OCI-LY7 (cell line): Measurements from ENCODE around the gene COQ8B. TPM values are rescaled to one million over a fixed set of nuclear protein-coding genes. Genes with fewer than 3 reads are reported as not detected.

Source experiments
- BruUV-seq: library from RNA; stranded (reverse); fragments of 400-500 nt; replicated peaks from 2 replicates; lab custom pipeline; 2021; lab: Mats Ljungman, UMichigan
- CTCF ChIA-PET: fragments of 300-600 bp; sonication (Branson Sonifier 250); formaldehyde crosslinking; loops from one replicate; lab custom pipeline; 2022; ENCODE audit warnings: antibody characterized with exemption; ENCODE audit not compliant: unreplicated experiment; lab: Charles Lee
- POLR2A ChIA-PET: fragments of 300-600 bp; sonication (Branson Sonifier 250); formaldehyde crosslinking; loops from one replicate; lab custom pipeline; 2022; ENCODE audit warnings: antibody characterized with exemption; lab: Charles Lee
- DNase-seq: peaks from one replicate; pipeline ENCODE4 v3.0.0-alpha.2; 2015; ENCODE audit warnings: low spot score
- H2AFZ ChIP-seq: fragments of 200-600 bp; sonication (generic), shearing (Covaris generic); 2 replicates; pipeline ENCODE4 v1.6.1; 2014; ENCODE audit warnings: mild to moderate bottlenecking, antibody characterized with exemption, low read length, moderate library complexity
- H3K27ac ChIP-seq: fragments of 200-600 bp; sonication (generic); 2 replicates; pipeline ENCODE4 v1.5.1; 2014; ENCODE audit warnings: mixed run types, low read depth, mild to moderate bottlenecking, moderate library complexity, low read length, inconsistent platforms; ENCODE audit not compliant: poor library complexity, severe bottlenecking
- H3K36me3 ChIP-seq: fragments of 200-600 bp; sonication (generic); 2 replicates; pipeline ENCODE4 v1.6.1; 2014; ENCODE audit warnings: mild to moderate bottlenecking, antibody characterized with exemption, low read length, moderate library complexity, mixed read lengths; ENCODE audit not compliant: insufficient read depth
- H3K4me1 ChIP-seq: fragments of 200-600 bp; sonication (generic); 2 replicates; pipeline ENCODE4 v1.5.1; 2014; ENCODE audit warnings: mild to moderate bottlenecking, low read length; ENCODE audit not compliant: insufficient read depth, poor library complexity, severe bottlenecking
- H3K4me2 ChIP-seq: fragments of 200-600 bp; sonication (generic); 2 replicates; pipeline ENCODE4 v1.6.1; 2014; ENCODE audit warnings: mild to moderate bottlenecking, low read length
- H3K4me3 ChIP-seq: fragments of 200-600 bp; sonication (generic); 2 replicates; pipeline ENCODE4 v1.5.1; 2014; ENCODE audit warnings: mild to moderate bottlenecking, low read depth, low read length; ENCODE audit not compliant: poor library complexity, severe bottlenecking
- H3K79me2 ChIP-seq: fragments of 200-600 bp; sonication (generic); 2 replicates; pipeline ENCODE4 v1.6.1; 2016; ENCODE audit warnings: low read depth, mild to moderate bottlenecking, low read length, moderate library complexity, mixed read lengths; ENCODE audit not compliant: insufficient read depth
- H3K9me2 ChIP-seq: fragments of 200-600 bp; sonication (generic); 2 replicates; pipeline ENCODE4 v1.6.1; 2016; ENCODE audit warnings: mild to moderate bottlenecking, low read length, mixed read lengths; ENCODE audit not compliant: insufficient read depth
- H3K9me3 ChIP-seq: fragments of 200-600 bp; sonication (generic); 2 replicates; pipeline ENCODE4 v1.6.1; 2014; ENCODE audit warnings: mild to moderate bottlenecking, mixed run types, low read length, mixed read lengths
- H4K20me1 ChIP-seq: fragments of 200-600 bp; sonication (generic); 2 replicates; pipeline ENCODE4 v1.6.1; 2014; ENCODE audit warnings: mild to moderate bottlenecking, antibody characterized with exemption, low read length, moderate library complexity, mixed read lengths; ENCODE audit not compliant: insufficient read depth
- EZH2phosphoT487 ChIP-seq: fragments of 200-600 bp; sonication (generic); IDR thresholded peaks from 2 replicates; pipeline ENCODE4 v1.6.1; 2018; ENCODE audit warnings: low read depth, borderline replicate concordance, mild to moderate bottlenecking, mixed run types, antibody characterized with exemption, low read length, moderate library complexity, mixed read lengths
- intact Hi-C: fragments of 100-400 bp; cut with micrococcal nuclease; formaldehyde crosslinking; loops from one replicate; pipeline ENCODE4 v1.10.0; 2022; ENCODE audit not compliant: unreplicated experiment
- total RNA-seq, 2 experiments: library from RNA; depleted of rRNA in 1 of 2; stranded (reverse); fragments of >200 nt in 1 of 2; shearing (Covaris generic) in 1 of 2; gene quantifications; 2 replicates each; pipeline ENCODE4 v1.2.3, GENCODE V29; 2014 to 2022
- TF ChIP-seq, protein P1 (sequence below): fragments of 200-600 bp; sonication (generic); conservative IDR thresholded peaks from 2 replicates; pipeline ENCODE4 v1.5.1; 2014; ENCODE audit warnings: mild to moderate bottlenecking, antibody characterized with exemption, low read length, moderate library complexity, mixed read lengths

The COQ8B gene
- total RNA-seq, 2 experiments from 2014 or later, result 34.6 to 34.9 TPM

DNA sequence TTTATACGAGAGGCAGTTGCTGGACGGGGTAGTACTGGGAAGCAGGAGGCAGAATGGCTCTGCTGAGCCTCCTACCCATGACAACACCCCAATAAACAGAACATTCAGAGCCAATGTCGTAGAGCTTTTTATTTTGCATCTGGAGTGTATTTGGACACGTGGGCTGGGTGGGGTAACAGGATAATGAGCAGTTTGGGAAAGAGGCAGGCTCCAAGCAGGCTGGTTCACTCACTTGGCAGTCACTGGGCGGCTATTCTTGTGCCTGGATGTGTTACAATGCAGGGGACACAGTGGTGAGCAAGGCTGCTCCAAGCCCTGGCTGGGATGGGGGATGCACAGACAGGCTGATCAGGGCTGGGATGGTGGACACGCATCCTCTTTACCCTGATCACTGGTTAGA lies 24.1 kb upstream of the COQ8B start:
- DNase-seq, result no peak
- H3K9me3 ChIP-seq, result no peaks in the 10 kb centered on the region
- ChIA-PET POLR2A (interaction anchor here (1.2 kb wide), 1 partner anchor 10 kb away, joined by 4 read pairs; the partner anchor contains the start of genes ACTMAP and SNRPA), CTCF (interaction anchor here (0.6 kb wide), 1 partner anchor 11 kb away, joined by 5 read pairs; no protein-coding TSS in a partner anchor)
- no peak for TF ChIP-seq EZH2phosphoT487
- TF ChIP-seq, protein P1, sequence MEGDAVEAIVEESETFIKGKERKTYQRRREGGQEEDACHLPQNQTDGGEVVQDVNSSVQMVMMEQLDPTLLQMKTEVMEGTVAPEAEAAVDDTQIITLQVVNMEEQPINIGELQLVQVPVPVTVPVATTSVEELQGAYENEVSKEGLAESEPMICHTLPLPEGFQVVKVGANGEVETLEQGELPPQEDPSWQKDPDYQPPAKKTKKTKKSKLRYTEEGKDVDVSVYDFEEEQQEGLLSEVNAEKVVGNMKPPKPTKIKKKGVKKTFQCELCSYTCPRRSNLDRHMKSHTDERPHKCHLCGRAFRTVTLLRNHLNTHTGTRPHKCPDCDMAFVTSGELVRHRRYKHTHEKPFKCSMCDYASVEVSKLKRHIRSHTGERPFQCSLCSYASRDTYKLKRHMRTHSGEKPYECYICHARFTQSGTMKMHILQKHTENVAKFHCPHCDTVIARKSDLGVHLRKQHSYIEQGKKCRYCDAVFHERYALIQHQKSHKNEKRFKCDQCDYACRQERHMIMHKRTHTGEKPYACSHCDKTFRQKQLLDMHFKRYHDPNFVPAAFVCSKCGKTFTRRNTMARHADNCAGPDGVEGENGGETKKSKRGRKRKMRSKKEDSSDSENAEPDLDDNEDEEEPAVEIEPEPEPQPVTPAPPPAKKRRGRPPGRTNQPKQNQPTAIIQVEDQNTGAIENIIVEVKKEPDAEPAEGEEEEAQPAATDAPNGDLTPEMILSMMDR, result no peak
- intact Hi-C loops, result no loop called here
- BruUV-seq, result no TSS peak
- no peak overlapping the region for H3K4me2 ChIP-seq
- no peak overlapping the region for H2AFZ ChIP-seq
- no peaks in the 10 kb centered on the region for H3K9me2 ChIP-seq
- no peaks in the 10 kb centered on the region for H3K79me2 ChIP-seq
- no peaks in the 10 kb centered on the region for H4K20me1 ChIP-seq
- H3K4me3 ChIP-seq, result no peak overlapping the region
- H3K27ac ChIP-seq, result no peak overlapping the region
- no peaks in the 10 kb centered on the region for H3K4me1 ChIP-seq
- H3K36me3 ChIP-seq, result peaks cover 14% of the 10 kb centered on the region; the same call in 1 of the 2 replicates

DNA sequence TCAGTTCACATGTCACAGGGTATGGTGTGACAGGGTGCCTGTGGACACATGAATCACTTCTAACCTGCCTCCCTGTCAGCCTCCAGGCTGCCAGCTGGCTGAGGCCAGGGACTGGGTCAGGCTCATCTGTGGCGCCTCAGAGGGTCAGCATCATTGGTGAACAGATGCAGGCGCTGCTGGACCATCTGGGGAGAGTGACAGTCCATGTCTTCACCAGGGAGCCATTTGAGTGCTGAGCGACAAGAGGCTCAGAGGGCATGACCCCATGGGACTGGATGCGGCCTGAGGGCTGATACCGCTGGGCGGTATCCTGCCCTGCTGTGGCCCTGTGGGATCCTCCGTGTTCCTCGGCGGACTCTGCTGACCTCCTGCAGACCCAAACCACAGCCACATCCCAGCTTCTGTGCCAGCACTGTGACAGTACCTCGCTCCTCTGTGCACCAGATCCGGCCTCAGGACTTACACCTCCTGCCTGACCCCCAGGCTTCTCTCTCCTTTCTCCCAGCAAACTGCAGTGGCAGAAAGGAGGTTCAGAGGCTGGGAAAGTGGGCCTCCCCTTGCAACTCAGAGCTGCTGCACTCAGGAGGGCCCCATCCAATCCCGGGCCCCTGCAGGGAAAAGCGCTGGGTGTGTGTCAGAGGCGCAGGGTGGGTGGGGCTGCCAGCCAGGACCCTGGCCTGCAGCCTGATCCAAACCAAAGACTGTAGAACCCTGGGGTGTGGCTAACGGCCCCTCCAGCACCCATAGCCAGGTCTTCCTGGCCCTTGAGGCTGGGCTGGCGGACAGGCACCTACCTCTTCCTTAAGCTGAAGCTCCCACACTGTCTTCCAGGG lies 23.4 kb upstream of the COQ8B start:
- H3K4me2 ChIP-seq, result no peak overlapping the region
- ChIA-PET CTCF (no interaction called here), POLR2A (interaction anchor here (1.2 kb wide), 1 partner anchor 10 kb away, joined by 4 read pairs; the partner anchor contains the start of genes ACTMAP and SNRPA)
- BruUV-seq, result no TSS peak
- H3K79me2 ChIP-seq, result no peaks in the 10 kb centered on the region
- intact Hi-C loops, result no loop called here
- no peaks in the 10 kb centered on the region for H4K20me1 ChIP-seq
- TF ChIP-seq, protein P1, result no peak
- no peak for TF ChIP-seq EZH2phosphoT487
- no peak overlapping the region for H3K4me3 ChIP-seq
- no peak overlapping the region for H3K27ac ChIP-seq
- H3K36me3 ChIP-seq, result peaks cover 14% of the 10 kb centered on the region; the same call in 1 of the 2 replicates
- no peaks in the 10 kb centered on the region for H3K9me3 ChIP-seq
- DNase-seq, result no peak
- no peaks in the 10 kb centered on the region for H3K4me1 ChIP-seq
- no peak overlapping the region for H2AFZ ChIP-seq
- H3K9me2 ChIP-seq, result no peaks in the 10 kb centered on the region
